MCF 10A (cell line): Measurements from ENCODE around the gene LILRB5. TPM values are rescaled to one million over a fixed set of nuclear protein-coding genes. Genes with fewer than 3 reads are reported as not detected.
"Not testable (repeated sequence)": the region's sequence is repeated elsewhere in the genome, so short reads cannot be mapped to it uniquely, and the experiment has no call there.

Source experiments
- BruUV-seq: library from RNA; stranded (reverse); fragments of 400-500 nt; replicated peaks from 2 replicates; lab custom pipeline; 2021; lab: Mats Ljungman, UMichigan
- CTCF ChIA-PET: fragments of 300-600 bp; sonication (Branson Sonifier 250); formaldehyde crosslinking; extraction: SDS; loops from one replicate; lab custom pipeline; 2021; ENCODE audit warnings: antibody characterized with exemption, inconsistent platforms; lab: Yijun Ruan, JAX
- POLR2A ChIA-PET: fragments of 300-600, 350-650 bp; sonication (Branson Sonifier 250); formaldehyde crosslinking; extraction: SDS; loops from one replicate; lab custom pipeline; 2020; ENCODE audit warnings: antibody characterized with exemption, inconsistent platforms; lab: Yijun Ruan, JAX
- DNase-seq: peaks from one replicate; pipeline ENCODE4 v3.0.0-alpha.2; 2018; ENCODE audit not compliant: unreplicated experiment
- H3K27ac Mint-ChIP-seq: one replicate; pipeline ENCODE4 v1.8.0; 2022; ENCODE audit warnings: mild to moderate bottlenecking, low read depth, mixed read lengths; ENCODE audit not compliant: unreplicated experiment
- H3K27me3 Mint-ChIP-seq: one replicate; pipeline ENCODE4 v1.8.0; 2022; ENCODE audit warnings: mixed read lengths; ENCODE audit not compliant: insufficient read depth, unreplicated experiment
- H3K36me3 Mint-ChIP-seq: one replicate; pipeline ENCODE4 v1.8.0; 2022; ENCODE audit warnings: mild to moderate bottlenecking, moderate library complexity, mixed read lengths; ENCODE audit not compliant: insufficient read depth, unreplicated experiment
- H3K4me1 Mint-ChIP-seq: one replicate; pipeline ENCODE4 v1.8.0; 2022; ENCODE audit warnings: mixed read lengths; ENCODE audit not compliant: insufficient read depth, unreplicated experiment
- H3K4me3 Mint-ChIP-seq: one replicate; pipeline ENCODE4 v1.8.0; 2022; ENCODE audit warnings: mild to moderate bottlenecking, moderate library complexity, mixed read lengths; ENCODE audit not compliant: unreplicated experiment
- H3K9me3 Mint-ChIP-seq: one replicate; pipeline ENCODE4 v1.8.0; 2022; ENCODE audit warnings: mixed read lengths; ENCODE audit not compliant: unreplicated experiment
- intact Hi-C: fragments of 100-400 bp; cut with micrococcal nuclease; formaldehyde crosslinking; loops from 2 replicates; pipeline ENCODE4 v1.14.1; 2022
- total RNA-seq: library from RNA; stranded (reverse); gene quantifications from 2 replicates; pipeline ENCODE4 v1.2.3, GENCODE V29; 2022
- TF ChIP-seq, protein P1 (sequence below): fragments of 200-600 bp; IDR thresholded peaks from one replicate; pipeline ENCODE4 v1.8.0; 2022; ENCODE audit warnings: antibody characterized with exemption, mild to moderate bottlenecking; ENCODE audit not compliant: unreplicated experiment

The LILRB5 gene
- total RNA-seq, 1 experiment from 2014 or later = not detected

DNA sequence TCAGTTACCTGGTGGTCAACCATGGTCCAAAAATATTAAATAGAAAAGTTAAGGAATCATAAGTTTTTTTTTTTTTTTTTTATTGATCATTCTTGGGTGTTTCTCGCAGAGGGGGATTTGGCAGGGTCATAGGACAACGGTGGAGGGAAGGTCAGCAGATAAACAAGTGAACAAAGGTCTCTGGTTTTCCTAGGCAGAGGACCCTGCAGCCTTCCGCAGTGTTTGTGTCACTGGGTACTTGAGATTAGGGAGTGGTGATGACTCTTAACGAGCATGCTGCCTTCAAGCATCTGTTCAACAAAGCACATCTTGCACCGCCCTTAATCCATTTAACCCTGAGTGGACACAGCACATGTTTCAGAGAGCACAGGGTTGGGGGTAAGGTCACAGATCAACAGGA, 42.9 kb downstream of the LILRB5 start:
- POLR2A ChIA-PET, H3K27ac Mint-ChIP-seq, intact Hi-C loops, BruUV-seq, H3K27me3 Mint-ChIP-seq, H3K4me3 Mint-ChIP-seq, DNase-seq, H3K9me3 Mint-ChIP-seq: not testable (repeated sequence)
- CTCF ChIA-PET = interaction anchor here (0.6 kb wide), 1 partner anchor 55 kb away, joined by 3 read pairs; no protein-coding TSS in a partner anchor
- H3K36me3 Mint-ChIP-seq = peaks cover 24% of the 10 kb centered on the region
- peaks cover 17% of the 10 kb centered on the region for H3K4me1 Mint-ChIP-seq

DNA sequence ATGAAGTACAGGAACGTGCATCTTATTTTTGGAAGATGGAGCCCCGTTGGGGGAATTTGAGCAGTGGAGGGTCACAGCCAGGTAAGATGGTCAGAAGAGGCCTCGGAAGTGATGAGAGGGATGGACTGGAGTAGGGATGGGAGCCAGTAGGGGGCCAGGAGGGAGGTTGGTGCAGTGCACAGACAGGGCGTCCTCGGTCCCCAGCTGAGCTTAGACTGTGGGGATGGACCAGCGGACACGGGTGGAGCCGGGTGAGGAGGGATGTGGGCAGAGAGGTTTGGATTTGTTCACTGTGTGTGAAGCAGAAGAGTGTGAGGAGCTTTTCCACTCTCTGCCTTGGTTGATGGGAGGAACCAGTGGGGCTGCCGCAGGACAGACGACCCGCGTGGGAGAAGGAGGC, 45.8 kb downstream of the LILRB5 start:
- Mint-ChIP-seq H3K4me3 (no peak overlapping the region), H3K4me1 (peaks cover 37% of the 10 kb centered on the region), H3K36me3 (peaks cover 53% of the 10 kb centered on the region), H3K9me3 (no peaks in the 10 kb centered on the region), H3K27ac (no peak overlapping the region), H3K27me3 (no peaks in the 10 kb centered on the region)
- TF ChIP-seq, protein P1, sequence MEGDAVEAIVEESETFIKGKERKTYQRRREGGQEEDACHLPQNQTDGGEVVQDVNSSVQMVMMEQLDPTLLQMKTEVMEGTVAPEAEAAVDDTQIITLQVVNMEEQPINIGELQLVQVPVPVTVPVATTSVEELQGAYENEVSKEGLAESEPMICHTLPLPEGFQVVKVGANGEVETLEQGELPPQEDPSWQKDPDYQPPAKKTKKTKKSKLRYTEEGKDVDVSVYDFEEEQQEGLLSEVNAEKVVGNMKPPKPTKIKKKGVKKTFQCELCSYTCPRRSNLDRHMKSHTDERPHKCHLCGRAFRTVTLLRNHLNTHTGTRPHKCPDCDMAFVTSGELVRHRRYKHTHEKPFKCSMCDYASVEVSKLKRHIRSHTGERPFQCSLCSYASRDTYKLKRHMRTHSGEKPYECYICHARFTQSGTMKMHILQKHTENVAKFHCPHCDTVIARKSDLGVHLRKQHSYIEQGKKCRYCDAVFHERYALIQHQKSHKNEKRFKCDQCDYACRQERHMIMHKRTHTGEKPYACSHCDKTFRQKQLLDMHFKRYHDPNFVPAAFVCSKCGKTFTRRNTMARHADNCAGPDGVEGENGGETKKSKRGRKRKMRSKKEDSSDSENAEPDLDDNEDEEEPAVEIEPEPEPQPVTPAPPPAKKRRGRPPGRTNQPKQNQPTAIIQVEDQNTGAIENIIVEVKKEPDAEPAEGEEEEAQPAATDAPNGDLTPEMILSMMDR = no peak
- DNase-seq = no peak
- POLR2A ChIA-PET = interaction anchor here (1.3 to 4.7 kb wide), 3 partner anchors 11 to 74 kb away, joined by 4 to 47 read pairs (median 4); partner anchors contain the start of genes CNOT3 and RPS9
- no TSS peak for BruUV-seq
- CTCF ChIA-PET = interaction anchor here (0.6 to 1.5 kb wide), 3 partner anchors 17 to 24 kb away, joined by 3 to 6 read pairs (median 4); no protein-coding TSS in a partner anchor
- intact Hi-C loops = no loop called here

DNA sequence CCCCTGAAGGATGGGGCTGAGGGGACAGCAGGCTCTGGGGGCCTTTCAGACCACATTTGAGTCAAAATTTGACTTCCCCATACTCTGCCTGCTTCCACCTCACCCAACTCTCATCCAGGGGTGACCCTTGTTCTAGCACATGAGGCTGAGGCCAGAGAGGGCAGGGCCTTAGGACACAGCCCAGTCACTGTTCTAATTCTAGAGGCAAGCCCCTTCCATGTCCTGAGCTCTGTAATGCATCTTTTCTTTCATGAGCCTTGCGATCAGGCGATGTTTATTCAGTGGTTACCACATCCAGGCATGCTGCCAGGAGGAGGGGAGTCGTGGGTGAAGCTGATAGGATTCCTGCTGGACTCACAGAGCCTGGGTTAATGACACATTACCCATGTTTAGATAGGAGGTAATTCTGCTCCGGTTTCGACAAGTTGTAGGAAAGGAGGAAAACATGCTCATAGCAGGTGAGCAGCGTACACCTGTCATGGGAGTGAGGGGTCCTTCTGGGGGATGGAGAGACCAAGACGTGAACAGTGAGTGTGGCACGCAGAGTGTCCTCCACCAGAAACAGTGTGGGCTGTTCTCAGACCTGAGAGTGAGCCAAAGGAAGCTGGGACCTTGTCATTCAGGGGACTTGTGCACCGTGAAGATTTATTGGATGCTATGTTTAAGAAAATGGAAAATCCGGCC, 47.1 kb downstream of the LILRB5 start:
- H3K27ac Mint-ChIP-seq = peak overlapping the region; percentile 87
- no peaks in the 10 kb centered on the region for H3K9me3 Mint-ChIP-seq
- CTCF ChIA-PET = interaction anchor here (0.6 to 1.4 kb wide), 4 partner anchors 22 to 1496 kb away, joined by 3 to 6 read pairs (median 3); no protein-coding TSS in a partner anchor
- POLR2A ChIA-PET = interaction anchor here (0.7 to 13.2 kb wide), 8 partner anchors 9 to 239 kb away, joined by 3 to 324 read pairs (median 4); partner anchors contain the start of genes LENG1, LENG8, MBOAT7 and RPS9
- TF ChIP-seq, protein P1 = no peak
- BruUV-seq = no TSS peak
- DNase-seq = peak; percentile 100
- H3K4me3 Mint-ChIP-seq = peak overlapping the region; percentile 55
- intact Hi-C loops = no loop called here
- peaks cover 66% of the 10 kb centered on the region for H3K36me3 Mint-ChIP-seq
- H3K27me3 Mint-ChIP-seq = no peaks in the 10 kb centered on the region
- peaks cover 39% of the 10 kb centered on the region for H3K4me1 Mint-ChIP-seq

DNA sequence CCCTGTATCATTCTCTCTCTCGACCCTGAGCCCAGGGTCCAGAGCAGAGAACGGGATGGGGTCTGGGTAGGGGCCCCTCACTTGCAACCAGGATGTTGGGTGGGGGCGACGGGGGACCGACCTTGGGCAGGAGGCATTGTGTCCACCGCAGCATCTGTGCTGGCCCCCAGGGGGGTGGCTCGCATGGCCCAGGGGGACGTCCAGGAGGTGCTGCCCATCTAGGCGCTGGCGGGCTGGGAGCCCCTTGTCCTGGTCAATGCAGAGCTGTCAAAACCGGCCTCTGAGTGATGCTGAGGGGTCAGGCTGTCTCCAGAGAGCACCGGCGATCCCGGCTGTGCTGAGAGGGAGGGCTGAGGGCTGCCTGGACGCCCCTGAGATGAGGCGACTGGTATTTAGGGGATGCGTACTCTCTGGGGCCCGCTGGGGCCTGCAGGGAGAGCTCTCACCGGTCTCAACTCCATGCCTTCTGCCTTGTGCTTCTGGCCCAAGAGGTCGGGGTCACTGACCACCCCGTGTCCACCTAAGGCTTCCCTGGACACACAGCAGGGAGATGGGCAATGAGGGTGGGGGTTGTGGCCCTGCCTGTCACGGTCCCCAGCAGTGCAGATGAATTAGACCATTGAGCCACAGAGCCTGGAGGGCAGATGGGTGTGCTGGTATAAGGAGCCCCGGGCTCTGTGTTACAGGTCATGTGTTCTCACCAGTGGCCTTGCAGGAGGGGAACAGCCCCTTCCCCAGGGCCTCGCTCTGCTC, 47.8 kb downstream of the LILRB5 start:
- H3K27me3 Mint-ChIP-seq = no peaks in the 10 kb centered on the region
- H3K9me3 Mint-ChIP-seq = no peaks in the 10 kb centered on the region
- intact Hi-C loops = no loop called here
- peaks cover 73% of the 10 kb centered on the region for H3K36me3 Mint-ChIP-seq
- TF ChIP-seq, protein P1 = no peak
- BruUV-seq = no TSS peak
- H3K4me3 Mint-ChIP-seq = no peak overlapping the region
- POLR2A ChIA-PET = interaction anchor here (0.7 to 13.2 kb wide), 7 partner anchors 9 to 239 kb away, joined by 3 to 324 read pairs (median 4); partner anchors contain the start of genes LENG1, LENG8, MBOAT7 and RPS9
- DNase-seq = peak; percentile 51
- H3K27ac Mint-ChIP-seq = peak overlapping the region; percentile 87
- CTCF ChIA-PET = interaction anchor here (1.0 to 1.4 kb wide), 2 partner anchors 23 to 42 kb away, joined by 4 to 6 read pairs; no protein-coding TSS in a partner anchor
- peaks cover 44% of the 10 kb centered on the region for H3K4me1 Mint-ChIP-seq
